Lower leg skin (tissue), 4 donors: ENCODE measurements around the gene SLC41A2. TPM values are rescaled to one million over a fixed set of nuclear protein-coding genes. Genes with fewer than 3 reads are reported as not detected.

ENCODE experiments used
- DNase-seq, 2 donors: peaks; one replicate each; pipeline ENCODE4 v3.0.0-alpha.2; 2019; ENCODE audit warnings: low spot score in 2 of 2
- H3K4me3 ChIP-seq: fragments of 200-600 bp; sonication (generic); 2 replicates; pipeline ENCODE4 v1.5.1; 2017; ENCODE audit warnings: mild to moderate bottlenecking, low read depth; ENCODE audit not compliant: poor library complexity, severe bottlenecking
- CTCF ChIP-seq, 3 donors: fragments of 450-650 bp; IDR thresholded peaks; one replicate each; pipeline ENCODE4 v1.5.1; 2016; ENCODE audit warnings: antibody characterized with exemption in 3 of 3, mild to moderate bottlenecking in 3 of 3, moderate library complexity in 2 of 3
- POLR2A ChIP-seq, 2 donors: fragments of 450-650 bp; IDR thresholded peaks; one replicate each; pipeline ENCODE4 v1.6.1; 2016 to 2017; ENCODE audit warnings: antibody characterized with exemption in 2 of 2, mild to moderate bottlenecking in 1 of 2, moderate library complexity in 1 of 2
- WGBS, 2 donors: methylation state at CpG; one replicate each; pipeline ENCODE4 v1.1.5; 2018; 5-methylcytosine and 5-hydroxymethylcytosine counted together
- intact Hi-C: fragments of 100-400 bp; cut with DNase I; formaldehyde crosslinking; loops from one replicate; pipeline ENCODE4 v1.15.0; 2023; ENCODE audit warnings: low total_unique reads
- total RNA-seq, 4 donors: library from RNA; depleted of rRNA; stranded (reverse); fragments of >200 nt; gene quantifications; one replicate each; pipeline ENCODE4 v1.1.0, GENCODE V29; 2016

Gene SLC41A2
- total RNA-seq, 4 donors from 2014 or later: 1.8 to 6.7 (median 4.5) TPM

GRCh38 chr12:104969343-104969742 lies 11.3 kb upstream of the SLC41A2 start:
- TF ChIP-seq CTCF (IDR thresholded peaks at IDR 0.05) (no peak), POLR2A (IDR thresholded peaks at IDR 0.05) (no peak)
- no peak overlapping the region for H3K4me3 ChIP-seq
- DNase-seq: no peak
- WGBS, 2 donors: 74 to 82% methylated on average over 3 of the region's 3 CpGs
- intact Hi-C loops: no loop called here

GRCh38 chr12:104966677-104967076 lies 8.6 kb upstream of the SLC41A2 start:
- no peak for DNase-seq
- TF ChIP-seq CTCF (IDR thresholded peaks at IDR 0.05) (no peak), POLR2A (IDR thresholded peaks at IDR 0.05) (no peak)
- intact Hi-C loops: no loop called here
- 93% methylated on average over 4 of the region's 4 CpGs for WGBS, 2 donors
- H3K4me3 ChIP-seq: no peak overlapping the region

GRCh38 chr12:104964856-104965205 lies 6.7 kb upstream of the SLC41A2 start:
- no peak for DNase-seq
- 69 to 77% methylated on average over 2 of the region's 2 CpGs for WGBS, 2 donors
- no peak overlapping the region for H3K4me3 ChIP-seq
- intact Hi-C loops: no loop called here
- TF ChIP-seq POLR2A (IDR thresholded peaks at IDR 0.05): no peak
- no peak for TF ChIP-seq CTCF (IDR thresholded peaks at IDR 0.05)

- TF ChIP-seq CTCF (IDR thresholded peaks at IDR 0.05): no peak
- no peak overlapping the region for H3K4me3 ChIP-seq
- DNase-seq: no peak
- WGBS, 2 donors: 67 to 70% methylated on average over 8 of the region's 8 CpGs
- intact Hi-C loops: no loop called here
These were observed 6.2 kb upstream of the SLC41A2 start for GRCh38 chr12:104964167-104964855.

- no peak overlapping the region for H3K4me3 ChIP-seq
- 75 to 84% methylated on average over 6 of the region's 6 CpGs for WGBS, 2 donors
- TF ChIP-seq POLR2A (IDR thresholded peaks at IDR 0.05): no peak
- TF ChIP-seq CTCF (IDR thresholded peaks at IDR 0.05): no peak
- intact Hi-C loops: no loop called here
- no peak for DNase-seq
These were observed 5.7 kb upstream of the SLC41A2 start for GRCh38 chr12:104963757-104964156.

GRCh38 chr12:104960464-104960863 lies 2.4 kb upstream of the SLC41A2 start:
- no peak for DNase-seq
- WGBS, 2 donors: 93 to 94% methylated on average over 4 of the region's 4 CpGs
- intact Hi-C loops: no loop called here
- no peak overlapping the region for H3K4me3 ChIP-seq
- TF ChIP-seq POLR2A (IDR thresholded peaks at IDR 0.05) (no peak), CTCF (IDR thresholded peaks at IDR 0.05) (no peak)
